ENCODE measurements around the gene MYZAP. TPM values are rescaled to one million over a fixed set of nuclear protein-coding genes. Genes with fewer than 3 reads are reported as not detected.

MYZAP gene
- total and polyA plus RNA-seq, 2 of the 13 experiments (the other 11 are each of a cell fraction or from before 2014, with no cell fraction given) = not detected

GRCh38 chr15:57625703-57626448 is 34.2 kb downstream of the MYZAP start:
- no peak overlapping the region for H3K9ac ChIP-seq (ENCODE audit: insufficient read depth, low read depth, low read length)
- ATAC-seq (no peak), FAIRE-seq (no peak), DNase-seq (ENCODE audit: low spot score) (no peak)
- H3K4me1 ChIP-seq (ENCODE audit: insufficient read depth, low read length) = no peaks in the 10 kb centered on the region
- no peak overlapping the region for H2AFZ ChIP-seq (ENCODE audit: low read length)
- H3K36me3 ChIP-seq (replicated peaks in 1 of 2; ENCODE audit: control insufficient read depth in 1 of 2, insufficient read depth in 2 of 2, low read length in 2 of 2) = no peaks in the 10 kb centered on the region
- TF ChIP-seq TCF7 (IDR thresholded peaks at IDR 0.05; ENCODE audit: low read depth) (no peak), MLX (CRISPR knock-in tag; IDR thresholded peaks at IDR 0.05) (no peak), HMGXB4 (CRISPR knock-in tag; IDR thresholded peaks at IDR 0.05; ENCODE audit: borderline replicate concordance in 1 of 2, low read depth in 1 of 2) (no peak), ZNF850 (CRISPR knock-in tag; conservative IDR thresholded peaks at IDR 0.05) (no peak), XBP1 (CRISPR knock-in tag; IDR thresholded peaks at IDR 0.05) (no peak), ZNF766 (CRISPR knock-in tag; IDR thresholded peaks at IDR 0.05; ENCODE audit: borderline replicate concordance) (no peak), TOE1 (CRISPR knock-in tag; IDR thresholded peaks at IDR 0.05) (no peak), KLF9 (CRISPR knock-in tag; IDR thresholded peaks at IDR 0.05; ENCODE audit: low read depth) (no peak), EEA1 (CRISPR knock-in tag; IDR thresholded peaks at IDR 0.05; ENCODE audit: borderline replicate concordance) (no peak), ZNF746 (CRISPR knock-in tag; IDR thresholded peaks at IDR 0.05) (no peak), IKZF5 (CRISPR knock-in tag; IDR thresholded peaks at IDR 0.05) (no peak), SSRP1 (CRISPR knock-in tag; IDR thresholded peaks at IDR 0.05) (no peak), MAF1 (CRISPR knock-in tag; IDR thresholded peaks at IDR 0.05; ENCODE audit: borderline replicate concordance) (no peak)
- CTCF ChIA-PET (ENCODE audit: low intra/inter-chr PET ratio, low total read pairs) = no interaction called here
- H3K9me3 ChIP-seq (ENCODE audit: low read length) = no peaks in the 10 kb centered on the region
- H3K27ac ChIP-seq (ENCODE audit: extremely low read length, insufficient read depth, low read length) = no peak overlapping the region
- WGBS (ENCODE audit: low lambda C conversion rate) = 27% methylated on average over 10 of the region's 10 CpGs
- H3K27me3 ChIP-seq (ENCODE audit: control insufficient read depth in 1 of 2, insufficient read depth in 2 of 2, low read length in 2 of 2) = no peaks in the 10 kb centered on the region; a peak in 1 of 5 replicates
- intact Hi-C loops (cut with micrococcal nuclease; ENCODE audit: unreplicated experiment) (no loop called here), in situ Hi-C loops (cut with HindIII; ENCODE audit: extremely low pct_ligation_motif_present, low pct_unique_long_range_greater_than_20kb) (no loop called here)
- no peaks in the 10 kb centered on the region for H3K79me2 ChIP-seq (ENCODE audit: insufficient read depth, low read length)
- H3K4me3 ChIP-seq (replicated peaks in 1 of 3; ENCODE audit: insufficient read depth in 1 of 3, low read depth in 2 of 3, low read length in 3 of 3) = no peak overlapping the region
- POLR2A ChIA-PET = no interaction called here
- H3K4me2 ChIP-seq (ENCODE audit: low read depth, low read length) = no peak overlapping the region
- no TSS peak for BruUV-seq (replicated peaks)
- H4K20me1 ChIP-seq (ENCODE audit: insufficient read depth, low read length) = no peaks in the 10 kb centered on the region
